HEK293 (cell line): ENCODE data around the gene TMEM213.

Experiments
- CTCF ChIP-seq: fragments of 450-650 bp; formaldehyde crosslinking; IDR thresholded peaks from 2 replicates; pipeline ENCODE4 v1.5.1; 2016; ENCODE audit warnings: missing biosample characterization, missing genetic modification characterization
- ELK4 ChIP-seq: IDR thresholded peaks from 2 replicates; pipeline ENCODE4 v1.6.1; 2011; ENCODE audit warnings: mild to moderate bottlenecking, low read depth, low read length, borderline replicate concordance
- KLF16 ChIP-seq: fragments of 450-650 bp; formaldehyde crosslinking; IDR thresholded peaks from 2 replicates; pipeline ENCODE4 v1.5.1; 2017; ENCODE audit warnings: missing biosample characterization, missing genetic modification characterization
- KLF9 ChIP-seq: fragments of 450-650 bp; formaldehyde crosslinking; IDR thresholded peaks from 2 replicates; pipeline ENCODE4 v1.5.1; 2016; ENCODE audit warnings: missing biosample characterization, missing genetic modification characterization, low read depth

- TF ChIP-seq CTCF (tag by site-specific recombination) (no peak), KLF16 (tag by site-specific recombination) (no peak), KLF9 (tag by site-specific recombination) (no peak), ELK4 (no peak)
Measured at GRCh38 chr7:138770904-138771303, 26.9 kb upstream of the TMEM213 start.
